ENCODE measurements around the gene CYTH2. TPM values are rescaled to one million over a fixed set of nuclear protein-coding genes. Genes with fewer than 3 reads are reported as not detected.
A peak's percentile ranks its signal among the peaks of the same experiment; 100 is the strongest.

Gene CYTH2
- polyA plus RNA-seq, 4 donors: 75.7 to 107 (median 90.7) TPM

DNA sequence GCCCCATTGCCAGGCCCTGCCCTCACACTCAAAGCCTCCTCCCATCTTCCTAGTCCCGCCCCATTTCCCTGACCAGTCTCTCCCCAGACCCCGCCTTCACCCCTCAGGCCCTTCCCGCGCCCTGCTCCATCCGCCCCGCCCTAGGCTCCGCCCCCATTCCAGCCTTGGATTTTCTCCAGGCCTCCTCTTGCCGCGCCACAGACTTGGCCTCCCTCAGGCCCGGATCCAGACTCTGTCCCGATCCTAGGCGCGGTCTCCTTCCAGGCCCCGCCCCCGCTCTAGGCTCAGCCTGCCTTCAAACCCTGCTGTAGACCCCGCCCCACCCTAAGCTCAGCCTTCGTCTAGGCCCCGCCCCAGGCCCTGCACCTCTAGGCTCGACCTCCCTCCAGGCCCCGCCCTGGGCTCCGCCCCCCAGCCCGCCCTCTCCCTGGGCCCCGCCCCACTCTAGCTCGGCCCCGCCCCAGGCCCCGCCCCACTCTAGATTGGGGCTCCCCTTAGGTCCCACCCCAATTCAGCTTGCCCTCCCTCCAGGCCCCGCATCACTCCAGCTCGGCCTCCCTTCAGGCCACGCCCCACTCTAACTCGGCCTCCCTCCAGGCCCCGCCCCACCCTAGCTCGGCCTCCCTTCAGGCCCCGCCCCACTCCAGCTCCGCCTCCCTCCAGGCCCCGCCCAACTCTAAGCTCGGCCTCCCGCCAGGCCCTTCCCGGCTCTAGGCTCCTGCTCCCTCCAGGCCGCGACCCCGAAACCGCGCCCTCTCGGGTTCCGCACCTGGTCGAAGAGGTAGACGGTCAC lies 24.0 kb downstream of the CYTH2 start:
- DNase-seq (ENCODE audit: low read depth in 4 of 4, low spot score in 2 of 4): peak in 2 of 4 donors; percentile 73 to 74

GRCh38 chr19:48493718-48494401 lies 24.7 kb downstream of the CYTH2 start:
- no peak for DNase-seq (ENCODE audit: low read depth in 4 of 4, low spot score in 2 of 4)

- DNase-seq (ENCODE audit: low read depth in 4 of 4, low spot score in 2 of 4): no peak
Observed at GRCh38 chr19:48495396-48495795, 26.2 kb downstream of the CYTH2 start.

GRCh38 chr19:48496959-48497727 lies 28.0 kb downstream of the CYTH2 start:
- DNase-seq (ENCODE audit: low read depth in 4 of 4, low spot score in 2 of 4): no peak

GRCh38 chr19:48497728-48498594 lies 28.8 kb downstream of the CYTH2 start:
- DNase-seq (ENCODE audit: low read depth in 4 of 4, low spot score in 2 of 4): no peak

- DNase-seq (ENCODE audit: low read depth in 4 of 4, low spot score in 2 of 4): no peak
Observed at GRCh38 chr19:48498595-48499311, 29.6 kb downstream of the CYTH2 start.

DNA sequence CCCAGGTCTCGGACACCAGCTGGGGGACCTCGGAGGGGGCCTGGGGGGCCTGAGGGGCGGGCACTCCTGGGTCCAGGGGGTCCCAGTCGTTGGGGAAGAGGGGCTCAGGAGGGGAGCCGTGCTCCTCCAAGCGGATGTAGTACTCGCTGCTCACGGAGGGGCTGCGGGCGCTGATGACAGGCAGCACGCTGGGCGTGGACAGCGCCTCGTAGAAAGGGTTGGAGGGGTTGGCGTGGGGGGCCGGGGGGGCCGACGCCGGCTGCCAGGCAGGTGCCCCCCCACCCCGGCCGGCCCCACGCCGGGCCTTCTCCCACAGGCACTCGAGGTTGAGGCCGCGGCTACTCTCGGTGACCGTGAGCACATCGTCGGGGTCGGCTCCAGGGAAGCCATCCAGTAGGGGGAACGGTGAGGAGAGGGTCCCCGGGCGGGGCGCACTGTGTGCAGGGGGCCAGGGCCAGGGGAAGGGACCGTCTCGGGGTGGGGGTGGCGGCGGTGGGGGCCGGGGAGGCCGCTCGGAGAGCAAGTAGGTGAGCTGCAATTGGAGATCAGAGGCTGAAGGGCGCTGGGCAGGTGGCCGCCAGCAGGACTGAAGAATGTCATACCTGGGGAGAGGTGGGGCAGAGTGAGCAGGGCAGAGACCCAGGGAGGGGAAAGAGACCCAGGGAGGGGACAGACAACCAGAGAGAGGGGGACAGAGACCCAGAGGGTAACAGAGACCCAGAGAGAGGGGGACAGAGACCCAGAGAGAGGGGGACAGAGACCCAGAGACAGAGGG lies 30.3 kb downstream of the CYTH2 start:
- DNase-seq (ENCODE audit: low read depth in 4 of 4, low spot score in 2 of 4): no peak

GRCh38 chr19:48500830-48501493 lies 31.8 kb downstream of the CYTH2 start:
- DNase-seq (ENCODE audit: low read depth in 4 of 4, low spot score in 2 of 4): no peak

DNA sequence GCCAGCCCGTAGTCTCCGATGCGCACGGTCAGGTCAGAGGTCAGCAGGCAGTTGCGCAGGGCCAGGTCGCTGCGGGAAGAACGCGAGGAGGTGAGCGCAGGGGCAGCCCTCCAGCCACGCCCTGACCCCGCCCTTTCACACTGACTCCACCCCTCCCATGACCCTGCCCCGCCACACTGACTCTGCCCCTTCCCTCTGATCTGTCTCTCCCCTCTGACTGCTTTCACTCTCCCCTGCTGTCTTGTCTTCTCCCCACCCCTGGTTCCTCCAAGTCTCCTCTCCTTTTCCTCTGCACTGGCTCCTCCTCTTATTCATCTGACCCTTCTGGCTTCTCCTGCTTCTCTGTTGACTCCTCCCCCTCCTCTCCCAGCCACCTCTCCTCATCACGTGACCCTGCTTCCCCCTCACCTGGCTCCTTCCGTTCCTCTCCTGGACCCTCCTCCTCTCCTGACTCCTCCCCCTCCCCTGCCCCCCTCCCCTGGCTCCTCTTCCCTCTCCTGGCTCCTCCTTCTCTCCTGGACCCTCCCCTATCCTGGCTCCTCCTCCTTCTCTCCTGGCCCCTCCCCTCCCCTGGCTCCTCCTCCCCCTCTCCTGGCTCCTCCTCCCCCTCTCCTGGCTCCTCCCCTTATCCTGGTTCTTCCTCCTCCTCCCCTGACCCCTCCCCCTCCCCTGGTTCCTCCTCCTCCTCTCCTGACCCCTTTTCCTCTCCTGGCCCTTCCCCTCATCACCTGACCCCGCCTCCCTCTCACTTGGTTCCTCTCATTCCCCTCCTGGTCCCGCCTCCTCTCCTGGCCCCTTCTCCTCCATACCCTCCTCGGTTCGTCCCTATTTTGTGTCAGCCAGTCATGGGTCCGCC lies 32.6 kb downstream of the CYTH2 start:
- DNase-seq (ENCODE audit: low read depth in 4 of 4, low spot score in 2 of 4): peak in 1 of 4 donors; percentile 85

DNA sequence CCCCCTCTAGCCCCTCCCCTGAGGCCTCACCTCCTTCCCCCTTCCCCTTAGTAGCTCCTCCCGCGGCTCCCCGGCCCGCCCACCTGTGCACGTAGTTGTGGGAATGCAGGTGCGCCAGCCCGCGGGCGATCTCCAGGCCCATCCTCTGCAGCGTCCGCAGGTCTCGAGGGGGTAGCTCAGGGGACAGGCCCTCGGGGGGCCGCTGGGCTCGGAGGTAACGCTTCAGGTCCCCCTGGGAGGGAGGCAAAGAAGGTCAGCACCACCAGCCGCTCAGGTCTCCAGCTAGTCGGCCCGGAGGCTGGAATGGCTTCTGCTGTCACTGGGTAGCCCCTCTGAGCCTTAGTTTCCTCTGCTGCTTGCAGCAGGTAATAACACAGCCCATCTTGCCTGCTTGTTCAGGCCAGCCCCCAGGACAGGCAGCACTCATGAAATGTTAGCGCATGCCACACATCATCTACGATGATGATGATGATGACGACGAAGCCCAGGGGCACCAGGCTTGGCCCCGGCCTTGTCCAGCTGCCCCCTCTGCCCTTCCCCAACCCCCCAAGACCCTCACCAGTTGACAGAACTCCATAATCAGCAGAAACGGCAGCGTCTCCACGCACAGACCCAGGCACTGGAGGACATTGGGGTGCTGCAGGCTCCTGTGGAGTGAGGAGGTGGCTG lies 33.3 kb downstream of the CYTH2 start:
- no peak for DNase-seq (ENCODE audit: low read depth in 4 of 4, low spot score in 2 of 4)

- DNase-seq (ENCODE audit: low read depth in 4 of 4, low spot score in 2 of 4): no peak
Observed at GRCh38 chr19:48506138-48506733, 37.1 kb downstream of the CYTH2 start.

- DNase-seq (ENCODE audit: low read depth in 4 of 4, low spot score in 2 of 4): no peak
Observed at GRCh38 chr19:48507911-48508439, 38.8 kb downstream of the CYTH2 start.

DNA sequence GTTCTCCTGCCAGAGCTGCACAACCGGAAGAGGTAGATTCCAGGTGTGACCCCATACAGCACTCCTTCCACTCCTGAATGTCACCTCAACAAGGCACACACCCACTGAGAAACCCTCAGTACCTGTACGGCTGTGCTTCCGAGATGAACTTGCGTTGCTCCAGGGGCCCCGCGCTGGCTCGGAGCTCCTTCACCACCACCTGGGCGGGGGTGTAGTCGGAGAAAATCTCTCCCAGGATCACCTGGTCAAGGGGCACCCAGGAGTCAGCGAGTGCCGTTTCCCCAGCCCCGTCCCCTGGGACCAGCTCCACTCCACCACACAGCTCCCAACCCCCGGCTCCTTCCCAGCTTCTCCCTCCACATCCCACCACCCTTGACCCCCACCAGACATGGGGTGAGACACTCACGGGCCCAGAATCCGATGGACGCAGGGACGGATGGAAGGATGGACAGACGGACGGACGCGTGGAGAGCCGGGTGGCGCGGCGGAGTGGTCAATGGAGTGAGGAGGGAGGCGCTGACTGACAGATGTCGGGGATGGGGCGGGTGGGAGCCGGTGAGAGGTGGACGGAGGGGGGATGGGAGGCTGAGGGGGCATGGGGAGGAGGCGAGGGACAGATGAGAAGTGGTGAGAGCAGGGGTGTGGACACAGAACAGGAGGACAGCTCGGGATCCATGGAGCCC lies 39.7 kb downstream of the CYTH2 start:
- no peak for DNase-seq (ENCODE audit: low read depth in 4 of 4, low spot score in 2 of 4)

GRCh38 chr19:48509467-48510194 lies 40.5 kb downstream of the CYTH2 start:
- no peak for DNase-seq (ENCODE audit: low read depth in 4 of 4, low spot score in 2 of 4)
